GM10266 (cell line): Measurements from ENCODE around the gene FMNL2.

Experiments
- DNase-seq: peaks from one replicate; pipeline ENCODE4 v3.0.0; 2012; ENCODE audit errors: extremely low spot score
- TF ChIP-seq, protein P1 (sequence below): IDR thresholded peaks from 2 replicates; pipeline ENCODE4 v1.5.1; 2012; ENCODE audit warnings: mild to moderate bottlenecking, low read depth; ENCODE audit not compliant: control insufficient read depth, insufficient read depth; ENCODE audit errors: missing control alignments

FMNL2 gene

GRCh38 chr2:152477347-152478092, 142.5 kb downstream of the FMNL2 start:
- TF ChIP-seq, protein P1, sequence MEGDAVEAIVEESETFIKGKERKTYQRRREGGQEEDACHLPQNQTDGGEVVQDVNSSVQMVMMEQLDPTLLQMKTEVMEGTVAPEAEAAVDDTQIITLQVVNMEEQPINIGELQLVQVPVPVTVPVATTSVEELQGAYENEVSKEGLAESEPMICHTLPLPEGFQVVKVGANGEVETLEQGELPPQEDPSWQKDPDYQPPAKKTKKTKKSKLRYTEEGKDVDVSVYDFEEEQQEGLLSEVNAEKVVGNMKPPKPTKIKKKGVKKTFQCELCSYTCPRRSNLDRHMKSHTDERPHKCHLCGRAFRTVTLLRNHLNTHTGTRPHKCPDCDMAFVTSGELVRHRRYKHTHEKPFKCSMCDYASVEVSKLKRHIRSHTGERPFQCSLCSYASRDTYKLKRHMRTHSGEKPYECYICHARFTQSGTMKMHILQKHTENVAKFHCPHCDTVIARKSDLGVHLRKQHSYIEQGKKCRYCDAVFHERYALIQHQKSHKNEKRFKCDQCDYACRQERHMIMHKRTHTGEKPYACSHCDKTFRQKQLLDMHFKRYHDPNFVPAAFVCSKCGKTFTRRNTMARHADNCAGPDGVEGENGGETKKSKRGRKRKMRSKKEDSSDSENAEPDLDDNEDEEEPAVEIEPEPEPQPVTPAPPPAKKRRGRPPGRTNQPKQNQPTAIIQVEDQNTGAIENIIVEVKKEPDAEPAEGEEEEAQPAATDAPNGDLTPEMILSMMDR, result no peak
- no peak for DNase-seq

DNA sequence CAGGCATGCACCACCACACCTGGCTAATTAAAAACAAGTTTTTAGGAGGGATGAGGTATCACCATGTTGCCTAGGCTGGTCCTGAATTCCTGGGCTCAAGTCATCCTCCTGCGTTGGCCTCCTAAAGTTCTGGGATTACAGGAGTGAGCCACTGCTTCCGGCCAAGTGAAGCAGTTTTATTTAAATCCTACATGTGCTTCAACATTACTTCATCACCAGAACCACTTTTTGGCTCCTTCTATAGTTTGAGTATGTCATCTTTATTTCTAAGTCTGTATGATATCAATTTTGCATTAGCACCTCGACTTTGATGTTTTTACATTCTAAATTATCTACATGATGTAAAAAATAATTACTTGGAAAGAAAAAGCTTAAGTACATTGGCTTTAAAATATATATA, 144.3 kb downstream of the FMNL2 start:
- DNase-seq, result no peak
- TF ChIP-seq, protein P1, result no peak

GRCh38 chr2:152480821-152481399, 145.9 kb downstream of the FMNL2 start:
- TF ChIP-seq, protein P1, result no peak
- no peak for DNase-seq

DNA sequence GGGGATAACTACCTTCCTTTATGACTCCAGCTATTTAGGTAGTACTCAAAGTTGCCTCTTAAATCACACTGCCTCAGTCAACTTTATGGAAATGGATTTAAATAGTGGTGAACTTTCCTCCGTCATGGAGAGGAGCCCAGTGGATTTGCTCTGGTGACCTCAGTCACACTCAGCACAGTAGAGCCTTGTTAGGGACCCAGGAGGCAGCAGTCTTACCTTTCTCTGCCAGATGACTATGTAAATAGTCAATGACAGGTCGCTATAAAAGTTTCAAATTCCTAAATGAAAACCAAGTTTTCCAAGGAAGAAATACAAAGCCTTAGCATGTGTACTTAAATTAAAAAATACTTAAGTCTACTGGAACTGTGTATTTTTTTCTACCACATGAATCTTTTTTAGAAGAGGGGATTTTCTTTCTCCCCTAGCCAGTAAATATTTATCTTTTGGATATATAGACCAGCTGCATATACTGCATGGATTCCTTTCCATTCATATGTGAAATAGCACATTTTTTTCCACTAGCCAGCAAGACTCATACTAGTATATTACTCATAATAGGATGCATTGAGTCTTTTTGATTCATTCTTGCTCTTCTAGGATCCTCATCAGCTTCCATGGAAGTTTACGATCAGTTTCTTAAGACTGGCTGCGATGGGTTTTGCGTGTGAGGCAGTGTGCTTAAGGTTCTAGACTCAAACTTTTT, 147.1 kb downstream of the FMNL2 start:
- no peak for DNase-seq
- TF ChIP-seq, protein P1, result no peak

- DNase-seq, result no peak
- TF ChIP-seq, protein P1, result no peak
These were observed 148.5 kb downstream of the FMNL2 start for GRCh38 chr2:152483276-152484063.

- TF ChIP-seq, protein P1, result no peak
- DNase-seq, result no peak
These were observed 151.2 kb downstream of the FMNL2 start for GRCh38 chr2:152485954-152486736.
